MCF 10A (cell line): ENCODE results near the gene TUSC2. TPM values are rescaled to one million over a fixed set of nuclear protein-coding genes. Genes with fewer than 3 reads are reported as not detected.

ENCODE experiments used
- BruUV-seq: library from RNA; stranded (reverse); fragments of 400-500 nt; replicated peaks from 2 replicates; lab custom pipeline; 2021; lab: Mats Ljungman, UMichigan
- CTCF ChIA-PET: fragments of 300-600 bp; sonication (Branson Sonifier 250); formaldehyde crosslinking; extraction: SDS; loops from one replicate; lab custom pipeline; 2021; ENCODE audit warnings: antibody characterized with exemption, inconsistent platforms; lab: Yijun Ruan, JAX
- POLR2A ChIA-PET: fragments of 300-600, 350-650 bp; sonication (Branson Sonifier 250); formaldehyde crosslinking; extraction: SDS; loops from one replicate; lab custom pipeline; 2020; ENCODE audit warnings: antibody characterized with exemption, inconsistent platforms; lab: Yijun Ruan, JAX
- DNase-seq: peaks from one replicate; pipeline ENCODE4 v3.0.0-alpha.2; 2018; ENCODE audit not compliant: unreplicated experiment
- H3K27ac Mint-ChIP-seq: one replicate; pipeline ENCODE4 v1.8.0; 2022; ENCODE audit warnings: mild to moderate bottlenecking, low read depth, mixed read lengths; ENCODE audit not compliant: unreplicated experiment
- H3K27me3 Mint-ChIP-seq: one replicate; pipeline ENCODE4 v1.8.0; 2022; ENCODE audit warnings: mixed read lengths; ENCODE audit not compliant: insufficient read depth, unreplicated experiment
- H3K36me3 Mint-ChIP-seq: one replicate; pipeline ENCODE4 v1.8.0; 2022; ENCODE audit warnings: mild to moderate bottlenecking, moderate library complexity, mixed read lengths; ENCODE audit not compliant: insufficient read depth, unreplicated experiment
- H3K4me1 Mint-ChIP-seq: one replicate; pipeline ENCODE4 v1.8.0; 2022; ENCODE audit warnings: mixed read lengths; ENCODE audit not compliant: insufficient read depth, unreplicated experiment
- H3K4me3 Mint-ChIP-seq: one replicate; pipeline ENCODE4 v1.8.0; 2022; ENCODE audit warnings: mild to moderate bottlenecking, moderate library complexity, mixed read lengths; ENCODE audit not compliant: unreplicated experiment
- H3K9me3 Mint-ChIP-seq: one replicate; pipeline ENCODE4 v1.8.0; 2022; ENCODE audit warnings: mixed read lengths; ENCODE audit not compliant: unreplicated experiment
- intact Hi-C: fragments of 100-400 bp; cut with micrococcal nuclease; formaldehyde crosslinking; loops from 2 replicates; pipeline ENCODE4 v1.14.1; 2022
- total RNA-seq: library from RNA; stranded (reverse); gene quantifications from 2 replicates; pipeline ENCODE4 v1.2.3, GENCODE V29; 2022
- TF ChIP-seq, protein P1 (sequence below): fragments of 200-600 bp; IDR thresholded peaks from one replicate; pipeline ENCODE4 v1.8.0; 2022; ENCODE audit warnings: antibody characterized with exemption, mild to moderate bottlenecking; ENCODE audit not compliant: unreplicated experiment

The TUSC2 gene
- total RNA-seq, 1 experiment from 2014 or later: 14.5 TPM

GRCh38 chr3:50373146-50374051 lies 45.4 kb upstream of the TUSC2 start:
- no peaks in the 10 kb centered on the region for H3K9me3 Mint-ChIP-seq
- BruUV-seq: no TSS peak
- CTCF ChIA-PET: no interaction called here
- no peak for DNase-seq
- no peaks in the 10 kb centered on the region for H3K36me3 Mint-ChIP-seq
- peaks cover 33% of the 10 kb centered on the region for H3K27me3 Mint-ChIP-seq
- peaks cover 6% of the 10 kb centered on the region for H3K4me1 Mint-ChIP-seq
- no peak overlapping the region for H3K4me3 Mint-ChIP-seq
- POLR2A ChIA-PET: no interaction called here
- TF ChIP-seq, protein P1, sequence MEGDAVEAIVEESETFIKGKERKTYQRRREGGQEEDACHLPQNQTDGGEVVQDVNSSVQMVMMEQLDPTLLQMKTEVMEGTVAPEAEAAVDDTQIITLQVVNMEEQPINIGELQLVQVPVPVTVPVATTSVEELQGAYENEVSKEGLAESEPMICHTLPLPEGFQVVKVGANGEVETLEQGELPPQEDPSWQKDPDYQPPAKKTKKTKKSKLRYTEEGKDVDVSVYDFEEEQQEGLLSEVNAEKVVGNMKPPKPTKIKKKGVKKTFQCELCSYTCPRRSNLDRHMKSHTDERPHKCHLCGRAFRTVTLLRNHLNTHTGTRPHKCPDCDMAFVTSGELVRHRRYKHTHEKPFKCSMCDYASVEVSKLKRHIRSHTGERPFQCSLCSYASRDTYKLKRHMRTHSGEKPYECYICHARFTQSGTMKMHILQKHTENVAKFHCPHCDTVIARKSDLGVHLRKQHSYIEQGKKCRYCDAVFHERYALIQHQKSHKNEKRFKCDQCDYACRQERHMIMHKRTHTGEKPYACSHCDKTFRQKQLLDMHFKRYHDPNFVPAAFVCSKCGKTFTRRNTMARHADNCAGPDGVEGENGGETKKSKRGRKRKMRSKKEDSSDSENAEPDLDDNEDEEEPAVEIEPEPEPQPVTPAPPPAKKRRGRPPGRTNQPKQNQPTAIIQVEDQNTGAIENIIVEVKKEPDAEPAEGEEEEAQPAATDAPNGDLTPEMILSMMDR: no peak
- intact Hi-C loops: no loop called here
- no peak overlapping the region for H3K27ac Mint-ChIP-seq

- ChIA-PET CTCF (no interaction called here), POLR2A (no interaction called here)
- BruUV-seq: no TSS peak
- H3K27me3 Mint-ChIP-seq: peaks cover 33% of the 10 kb centered on the region
- H3K9me3 Mint-ChIP-seq: no peaks in the 10 kb centered on the region
- H3K4me3 Mint-ChIP-seq: no peak overlapping the region
- TF ChIP-seq, protein P1: no peak
- H3K27ac Mint-ChIP-seq: no peak overlapping the region
- no peaks in the 10 kb centered on the region for H3K36me3 Mint-ChIP-seq
- intact Hi-C loops: no loop called here
- H3K4me1 Mint-ChIP-seq: peaks cover 6% of the 10 kb centered on the region
- DNase-seq: no peak
These were observed 44.3 kb upstream of the TUSC2 start for GRCh38 chr3:50372349-50372748.

DNA sequence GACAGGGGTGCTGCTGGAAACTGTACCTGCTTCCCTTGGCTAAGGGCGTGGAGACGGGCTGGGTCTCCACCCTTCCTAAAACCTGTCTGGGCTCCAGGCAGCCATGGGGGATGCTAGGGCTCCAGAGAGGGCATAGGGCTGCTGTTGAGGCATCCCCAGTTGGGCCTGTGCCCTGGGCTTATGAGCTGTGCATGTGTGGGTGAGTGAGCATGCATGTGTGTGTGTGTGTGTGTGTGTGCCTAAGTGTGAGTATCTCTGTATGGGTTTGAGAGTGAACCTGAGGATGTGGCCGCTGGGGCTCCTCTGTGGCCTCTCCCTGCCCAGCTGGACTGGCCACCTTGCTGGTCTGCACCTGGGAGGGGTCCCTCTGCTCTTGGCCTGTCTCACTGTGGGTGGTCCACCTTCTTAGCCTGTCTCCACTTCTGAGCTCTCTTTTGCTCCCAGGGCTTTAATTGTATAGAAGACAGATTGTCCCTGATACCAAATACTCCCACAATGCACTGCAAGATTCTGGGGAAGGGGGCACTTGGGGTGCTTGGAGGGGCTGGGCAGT lies 43.2 kb upstream of the TUSC2 start:
- intact Hi-C loops: no loop called here
- peaks cover 33% of the 10 kb centered on the region for H3K27me3 Mint-ChIP-seq
- H3K4me1 Mint-ChIP-seq: peaks cover 6% of the 10 kb centered on the region
- BruUV-seq: no TSS peak
- no peaks in the 10 kb centered on the region for H3K9me3 Mint-ChIP-seq
- H3K4me3 Mint-ChIP-seq: no peak overlapping the region
- ChIA-PET POLR2A (interaction anchor here (0.6 to 0.9 kb wide), 2 partner anchors 103 to 179 kb away, joined by 3 to 4 read pairs; no protein-coding TSS in a partner anchor), CTCF (interaction anchor here (0.5 to 2.9 kb wide), 10 partner anchors 22 to 1098 kb away, joined by 3 to 15 read pairs (median 3); no protein-coding TSS in a partner anchor)
- DNase-seq: no peak
- no peaks in the 10 kb centered on the region for H3K36me3 Mint-ChIP-seq
- TF ChIP-seq, protein P1: no peak
- no peak overlapping the region for H3K27ac Mint-ChIP-seq

- peaks cover 33% of the 10 kb centered on the region for H3K27me3 Mint-ChIP-seq
- no peaks in the 10 kb centered on the region for H3K9me3 Mint-ChIP-seq
- CTCF ChIA-PET: interaction anchor here (0.5 to 2.9 kb wide), 9 partner anchors 21 to 179 kb away, joined by 3 to 15 read pairs (median 3); no protein-coding TSS in a partner anchor
- H3K36me3 Mint-ChIP-seq: no peaks in the 10 kb centered on the region
- H3K27ac Mint-ChIP-seq: no peak overlapping the region
- no peak overlapping the region for H3K4me3 Mint-ChIP-seq
- intact Hi-C loops: loop anchor here (1.0 kb wide), 1 partner anchor 172 kb away; no protein-coding TSS in a partner anchor
- no TSS peak for BruUV-seq
- DNase-seq: peak; percentile 50
- H3K4me1 Mint-ChIP-seq: peaks cover 6% of the 10 kb centered on the region
- TF ChIP-seq, protein P1: no peak
- POLR2A ChIA-PET: interaction anchor here (0.9 kb wide), 1 partner anchor 104 kb away, joined by 4 read pairs; no protein-coding TSS in a partner anchor
These were observed 42.6 kb upstream of the TUSC2 start for GRCh38 chr3:50370594-50370993.
